HFFc6 (cell line): ENCODE data around the gene ABCC5. TPM values are rescaled to one million over a fixed set of nuclear protein-coding genes. Genes with fewer than 3 reads are reported as not detected.

Experiments used
- DNase-seq: peaks from one replicate; pipeline ENCODE4 v3.0.0-alpha.2; 2018
- H3K27ac Mint-ChIP-seq: 2 replicates; pipeline ENCODE4 v1.8.0; 2020; ENCODE audit warnings: mild to moderate bottlenecking, mixed read lengths
- H3K27me3 Mint-ChIP-seq: 2 replicates; pipeline ENCODE4 v1.8.0; 2021; ENCODE audit warnings: mild to moderate bottlenecking, moderate library complexity, mixed read lengths; ENCODE audit not compliant: insufficient read depth
- H3K36me3 Mint-ChIP-seq: 2 replicates; pipeline ENCODE4 v1.8.0; 2021; ENCODE audit warnings: low read depth, mixed read lengths
- H3K4me1 Mint-ChIP-seq: 2 replicates; pipeline ENCODE4 v1.8.0; 2020; ENCODE audit warnings: low read depth, mixed read lengths
- H3K4me3 Mint-ChIP-seq: 2 replicates; pipeline ENCODE4 v1.8.0; 2020; ENCODE audit warnings: mild to moderate bottlenecking, moderate library complexity, mixed read lengths
- H3K9me3 Mint-ChIP-seq: 2 replicates; pipeline ENCODE4 v1.8.0; 2020; ENCODE audit warnings: mild to moderate bottlenecking, mixed read lengths
- microRNA-seq: library from miRNA; unstranded; fragments of <30 nt; microRNA quantifications from one replicate; pipeline ENCODE4, GENCODE V29; 2019
- total RNA-seq, 6 experiments: library from RNA; stranded (reverse); fragmentation: NEBNext Ultra II Directional; extraction: Animal tissue kit (Norgen Biotek cat#: 25700); gene quantifications; 2 replicates in 1 of 6; 3 replicates in 5 of 6; pipeline ENCODE4 v1.2.3, GENCODE V29; 2021
- TF ChIP-seq, protein P1 (sequence below): fragments of 200-600 bp; sonication (generic); IDR thresholded peaks from 2 replicates; pipeline ENCODE4 v1.5.0; 2021; ENCODE audit warnings: antibody characterized with exemption, mild to moderate bottlenecking

The ABCC5 gene
- total RNA-seq, 6 experiments from 2014 or later = 16.6 to 19.6 (median 17.4) TPM

DNA sequence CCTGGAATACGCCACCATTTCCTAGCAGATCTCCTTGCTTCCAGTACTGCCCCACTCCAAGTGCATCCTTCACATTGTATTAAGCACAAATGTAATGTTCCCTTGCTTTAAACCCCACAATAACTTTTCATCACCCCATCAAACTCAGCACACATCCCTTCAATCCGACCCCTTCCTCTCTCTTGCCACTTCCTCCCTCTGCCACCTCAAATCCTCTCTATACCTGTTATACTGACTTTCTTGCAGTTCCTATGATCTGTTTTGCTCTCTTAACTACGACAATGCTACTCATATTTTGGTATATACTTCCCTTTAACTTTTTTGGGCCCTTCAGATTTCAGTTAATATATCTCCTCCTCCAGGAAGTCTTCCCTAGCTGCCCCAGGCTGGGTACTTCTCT is 147.1 kb downstream of the ABCC5 start:
- H3K4me1 Mint-ChIP-seq = no peaks in the 10 kb centered on the region
- TF ChIP-seq, protein P1, sequence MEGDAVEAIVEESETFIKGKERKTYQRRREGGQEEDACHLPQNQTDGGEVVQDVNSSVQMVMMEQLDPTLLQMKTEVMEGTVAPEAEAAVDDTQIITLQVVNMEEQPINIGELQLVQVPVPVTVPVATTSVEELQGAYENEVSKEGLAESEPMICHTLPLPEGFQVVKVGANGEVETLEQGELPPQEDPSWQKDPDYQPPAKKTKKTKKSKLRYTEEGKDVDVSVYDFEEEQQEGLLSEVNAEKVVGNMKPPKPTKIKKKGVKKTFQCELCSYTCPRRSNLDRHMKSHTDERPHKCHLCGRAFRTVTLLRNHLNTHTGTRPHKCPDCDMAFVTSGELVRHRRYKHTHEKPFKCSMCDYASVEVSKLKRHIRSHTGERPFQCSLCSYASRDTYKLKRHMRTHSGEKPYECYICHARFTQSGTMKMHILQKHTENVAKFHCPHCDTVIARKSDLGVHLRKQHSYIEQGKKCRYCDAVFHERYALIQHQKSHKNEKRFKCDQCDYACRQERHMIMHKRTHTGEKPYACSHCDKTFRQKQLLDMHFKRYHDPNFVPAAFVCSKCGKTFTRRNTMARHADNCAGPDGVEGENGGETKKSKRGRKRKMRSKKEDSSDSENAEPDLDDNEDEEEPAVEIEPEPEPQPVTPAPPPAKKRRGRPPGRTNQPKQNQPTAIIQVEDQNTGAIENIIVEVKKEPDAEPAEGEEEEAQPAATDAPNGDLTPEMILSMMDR = no peak
- no peak for DNase-seq
- no peak overlapping the region for H3K4me3 Mint-ChIP-seq
- no peaks in the 10 kb centered on the region for H3K9me3 Mint-ChIP-seq
- no peak overlapping the region for H3K27ac Mint-ChIP-seq
- no peaks in the 10 kb centered on the region for H3K27me3 Mint-ChIP-seq
- peaks cover 4% of the 10 kb centered on the region for H3K36me3 Mint-ChIP-seq

Small RNAs within 50 kb of the gene (microRNA-seq; reads per million reads assigned to microRNA genes)
- gene MIR4448 = not detected

Other genes starting within 250 kb of the ABCC5 start
- 1 to 10 TPM; 2.9 to 4.1 (median 3.7) TPM for gene MAP6D1, start 192.3 kb downstream of the ABCC5 start, total RNA-seq
- gene PARL, start 133.0 kb downstream of the ABCC5 start, total RNA-seq = 10 to 100 TPM; 64.7 to 82.5 (median 81.4) TPM
- not detected for gene HTR3D, start 13.9 kb upstream of the ABCC5 start, total RNA-seq
- not detected for gene HTR3C, start 35.2 kb upstream of the ABCC5 start, total RNA-seq
- gene HTR3E, start 79.2 kb upstream of the ABCC5 start, total RNA-seq = not detected
- gene EIF2B5, start 117.5 kb upstream of the ABCC5 start, total RNA-seq = 10 to 100 TPM; 27.5 to 33.1 (median 31.4) TPM
- 10 to 100 TPM; 59.2 to 73.5 (median 64.9) TPM for gene DVL3, start 137.5 kb upstream of the ABCC5 start, total RNA-seq
- 100 to 1,000 TPM; 796 to 849 (median 832) TPM for gene AP2M1, start 157.0 kb upstream of the ABCC5 start, total RNA-seq
- 10 to 100 TPM; 53.3 to 70.9 (median 63.4) TPM for gene ABCF3, start 168.3 kb upstream of the ABCC5 start, total RNA-seq
- not detected for gene VWA5B2, start 211.7 kb upstream of the ABCC5 start, total RNA-seq
- 10 to 100 TPM; 60.0 to 75.3 (median 69.5) TPM for gene ALG3, start 231.1 kb upstream of the ABCC5 start, total RNA-seq
- gene EEF1AKMT4, start 231.8 kb upstream of the ABCC5 start, total RNA-seq = 1 to 10 TPM; 3.3 to 4.8 (median 3.7) TPM
- gene CAMK2N2, start 243.7 kb upstream of the ABCC5 start, total RNA-seq = 1 to 10 TPM; 2.7 to 6.0 (median 3.4) TPM